Measurements from ENCODE around the gene ZBTB20. TPM values are rescaled to one million over a fixed set of nuclear protein-coding genes. Genes with fewer than 3 reads are reported as not detected.

Gene ZBTB20
- total RNA-seq, 1 donor from 2014 or later: 30.4 TPM

DNA sequence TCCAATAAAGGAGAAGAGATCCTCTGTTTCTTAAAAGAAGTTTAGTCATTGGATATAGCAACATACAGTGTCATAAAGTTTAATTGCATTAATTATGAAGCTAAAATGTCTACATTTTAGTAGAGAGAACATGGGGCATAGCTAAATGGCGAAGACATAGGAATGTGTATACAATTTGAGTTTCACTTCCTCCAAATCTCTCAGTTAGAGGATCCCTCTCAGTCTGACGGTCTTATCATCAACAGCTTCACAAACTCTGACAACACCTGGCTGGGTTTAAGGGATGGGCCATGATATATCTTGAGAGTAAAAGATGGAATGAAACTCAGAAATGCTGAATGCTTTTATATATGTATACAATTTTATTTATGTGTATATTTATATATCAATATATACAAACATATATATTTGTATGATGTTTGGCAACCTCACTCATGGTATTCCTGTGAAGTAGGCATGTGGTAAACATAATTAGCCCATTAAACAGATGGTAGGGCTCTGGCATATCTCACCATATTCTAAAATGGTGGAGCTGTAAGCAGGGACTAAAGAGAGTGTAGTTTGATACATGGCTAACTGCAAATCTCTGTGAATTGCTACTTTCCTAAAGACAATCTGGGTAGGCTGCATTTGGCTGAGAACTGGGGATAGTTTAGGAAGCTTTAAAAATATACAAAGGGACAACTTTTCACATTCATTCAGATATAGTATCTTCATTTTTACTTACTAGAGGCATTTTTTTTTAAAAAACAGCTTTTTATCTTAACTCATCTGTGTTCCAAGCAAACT, 741.7 kb downstream of the ZBTB20 start:
- Mint-ChIP-seq H3K36me3 (no peaks in the 10 kb centered on the region), H3K4me3 (no peak overlapping the region), H3K27me3 (ENCODE audit: low read depth) (no peaks in the 10 kb centered on the region), H3K9me3 (no peaks in the 10 kb centered on the region), H3K27ac (no peak overlapping the region), H3K4me1 (peaks cover 22% of the 10 kb centered on the region)
- no peak for DNase-seq (ENCODE audit: low spot score in 2 of 2, unreplicated experiment in 2 of 2)
- TF ChIP-seq, protein P1, sequence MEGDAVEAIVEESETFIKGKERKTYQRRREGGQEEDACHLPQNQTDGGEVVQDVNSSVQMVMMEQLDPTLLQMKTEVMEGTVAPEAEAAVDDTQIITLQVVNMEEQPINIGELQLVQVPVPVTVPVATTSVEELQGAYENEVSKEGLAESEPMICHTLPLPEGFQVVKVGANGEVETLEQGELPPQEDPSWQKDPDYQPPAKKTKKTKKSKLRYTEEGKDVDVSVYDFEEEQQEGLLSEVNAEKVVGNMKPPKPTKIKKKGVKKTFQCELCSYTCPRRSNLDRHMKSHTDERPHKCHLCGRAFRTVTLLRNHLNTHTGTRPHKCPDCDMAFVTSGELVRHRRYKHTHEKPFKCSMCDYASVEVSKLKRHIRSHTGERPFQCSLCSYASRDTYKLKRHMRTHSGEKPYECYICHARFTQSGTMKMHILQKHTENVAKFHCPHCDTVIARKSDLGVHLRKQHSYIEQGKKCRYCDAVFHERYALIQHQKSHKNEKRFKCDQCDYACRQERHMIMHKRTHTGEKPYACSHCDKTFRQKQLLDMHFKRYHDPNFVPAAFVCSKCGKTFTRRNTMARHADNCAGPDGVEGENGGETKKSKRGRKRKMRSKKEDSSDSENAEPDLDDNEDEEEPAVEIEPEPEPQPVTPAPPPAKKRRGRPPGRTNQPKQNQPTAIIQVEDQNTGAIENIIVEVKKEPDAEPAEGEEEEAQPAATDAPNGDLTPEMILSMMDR (IDR thresholded peaks at IDR 0.05; ENCODE audit: unreplicated experiment): no peak

GRCh38 chr3:114404590-114404989, 742.5 kb downstream of the ZBTB20 start:
- H3K4me1 Mint-ChIP-seq: peaks cover 21% of the 10 kb centered on the region
- no peaks in the 10 kb centered on the region for H3K27me3 Mint-ChIP-seq (ENCODE audit: low read depth)
- H3K27ac Mint-ChIP-seq: no peak overlapping the region
- H3K36me3 Mint-ChIP-seq: no peaks in the 10 kb centered on the region
- no peak for DNase-seq (ENCODE audit: low spot score in 2 of 2, unreplicated experiment in 2 of 2)
- TF ChIP-seq, protein P1 (IDR thresholded peaks at IDR 0.05; ENCODE audit: unreplicated experiment): no peak
- H3K9me3 Mint-ChIP-seq: no peaks in the 10 kb centered on the region
- no peak overlapping the region for H3K4me3 Mint-ChIP-seq

DNA sequence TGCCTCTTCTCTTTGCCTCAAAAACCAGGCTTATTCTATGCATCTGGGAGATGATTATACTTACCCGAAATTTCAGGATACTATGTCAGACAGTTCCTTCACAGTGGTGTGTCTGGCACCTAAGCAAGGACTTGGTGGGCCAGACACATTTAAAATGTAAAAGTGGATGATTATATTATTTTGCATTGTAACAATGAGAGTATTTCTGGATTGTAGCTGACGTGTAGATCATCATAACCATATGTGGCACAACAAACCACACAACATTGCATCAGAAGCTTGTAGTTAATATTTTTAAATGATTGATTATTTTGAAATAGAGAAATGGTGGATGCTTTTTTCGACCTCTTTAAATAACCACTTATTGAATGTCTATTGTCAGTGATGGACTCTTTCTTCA, 744.2 kb downstream of the ZBTB20 start:
- H3K9me3 Mint-ChIP-seq: no peaks in the 10 kb centered on the region
- H3K4me1 Mint-ChIP-seq: peaks cover 14% of the 10 kb centered on the region
- no peak for DNase-seq (ENCODE audit: low spot score in 2 of 2, unreplicated experiment in 2 of 2)
- TF ChIP-seq, protein P1 (IDR thresholded peaks at IDR 0.05; ENCODE audit: unreplicated experiment): no peak
- H3K27me3 Mint-ChIP-seq (ENCODE audit: low read depth): no peaks in the 10 kb centered on the region
- H3K36me3 Mint-ChIP-seq: no peaks in the 10 kb centered on the region
- no peak overlapping the region for H3K27ac Mint-ChIP-seq
- H3K4me3 Mint-ChIP-seq: no peak overlapping the region

DNA sequence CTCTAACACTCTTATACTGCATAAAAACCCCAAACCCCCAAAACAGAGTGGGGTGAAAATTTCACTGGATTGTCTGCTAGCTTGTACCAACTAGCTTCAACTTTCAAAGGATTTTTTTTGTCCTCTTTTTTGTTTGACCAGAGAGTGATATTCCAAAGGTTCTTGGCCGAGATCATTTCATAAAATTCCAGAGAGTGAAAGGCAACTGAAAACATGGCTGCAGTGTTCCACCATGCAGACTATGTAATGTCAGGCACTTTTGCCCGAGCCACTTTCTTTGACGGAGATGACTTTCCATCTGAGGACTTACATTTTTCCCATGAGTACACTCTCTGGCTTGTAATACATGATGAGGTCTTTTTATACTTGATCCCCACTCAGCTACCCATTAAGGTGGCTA, 745.7 kb downstream of the ZBTB20 start:
- no peak overlapping the region for H3K4me3 Mint-ChIP-seq

GRCh38 chr3:114400371-114400770, 746.7 kb downstream of the ZBTB20 start:
- Mint-ChIP-seq H3K27ac (peak overlapping the region; percentile 64), H3K4me1 (peaks cover 14% of the 10 kb centered on the region), H3K36me3 (no peaks in the 10 kb centered on the region), H3K4me3 (no peak overlapping the region), H3K27me3 (ENCODE audit: low read depth) (no peaks in the 10 kb centered on the region), H3K9me3 (no peaks in the 10 kb centered on the region)
- TF ChIP-seq, protein P1 (IDR thresholded peaks at IDR 0.05; ENCODE audit: unreplicated experiment): no peak
- no peak for DNase-seq (ENCODE audit: low spot score in 2 of 2, unreplicated experiment in 2 of 2)

More for the DNA sequence above, 745.7 kb downstream of the ZBTB20 start:
- Mint-ChIP-seq H3K27ac (no peak overlapping the region), H3K4me1 (peaks cover 14% of the 10 kb centered on the region), H3K9me3 (no peaks in the 10 kb centered on the region), H3K27me3 (ENCODE audit: low read depth) (no peaks in the 10 kb centered on the region), H3K36me3 (no peaks in the 10 kb centered on the region)
- TF ChIP-seq, protein P1 (IDR thresholded peaks at IDR 0.05; ENCODE audit: unreplicated experiment): no peak
- DNase-seq (ENCODE audit: low spot score in 2 of 2, unreplicated experiment in 2 of 2): no peak

Data from mesothelial cell of epicardium (in vitro differentiated cells).